ENCODE results near the gene CD151.

- TF ChIP-seq SMC3 (IDR thresholded peaks at IDR 0.05; ENCODE audit: low read depth, low read length) (no peak), EP300 (IDR thresholded peaks at IDR 0.05; ENCODE audit: borderline replicate concordance in 1 of 2, low read depth in 1 of 2, low read length in 1 of 2) (no peak), RAD21 (IDR thresholded peaks at IDR 0.05; ENCODE audit: low read length) (no peak), CTCF (IDR thresholded peaks at IDR 0.05) (no peak), IRF3 (IDR thresholded peaks at IDR 0.05; ENCODE audit: low read depth, low read length) (no peak), MAX (IDR thresholded peaks at IDR 0.05; ENCODE audit: low read depth) (no peak), FOXM1 (IDR thresholded peaks at IDR 0.05; ENCODE audit: low read depth) (no peak), JUND (IDR thresholded peaks at IDR 0.05) (no peak), RCOR1 (IDR thresholded peaks at IDR 0.05; ENCODE audit: low read length) (no peak), YY1 (IDR thresholded peaks at IDR 0.05; ENCODE audit: low read depth) (no peak), TEAD4 (IDR thresholded peaks at IDR 0.05; ENCODE audit: borderline replicate concordance, insufficient read depth) (no peak)
- TF ChIP-seq, protein P1, sequence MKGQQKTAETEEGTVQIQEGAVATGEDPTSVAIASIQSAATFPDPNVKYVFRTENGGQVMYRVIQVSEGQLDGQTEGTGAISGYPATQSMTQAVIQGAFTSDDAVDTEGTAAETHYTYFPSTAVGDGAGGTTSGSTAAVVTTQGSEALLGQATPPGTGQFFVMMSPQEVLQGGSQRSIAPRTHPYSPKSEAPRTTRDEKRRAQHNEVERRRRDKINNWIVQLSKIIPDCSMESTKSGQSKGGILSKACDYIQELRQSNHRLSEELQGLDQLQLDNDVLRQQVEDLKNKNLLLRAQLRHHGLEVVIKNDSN (IDR thresholded peaks at IDR 0.05; ENCODE audit: borderline replicate concordance, low read depth), result no peak
- TF ChIP-seq, protein P2, sequence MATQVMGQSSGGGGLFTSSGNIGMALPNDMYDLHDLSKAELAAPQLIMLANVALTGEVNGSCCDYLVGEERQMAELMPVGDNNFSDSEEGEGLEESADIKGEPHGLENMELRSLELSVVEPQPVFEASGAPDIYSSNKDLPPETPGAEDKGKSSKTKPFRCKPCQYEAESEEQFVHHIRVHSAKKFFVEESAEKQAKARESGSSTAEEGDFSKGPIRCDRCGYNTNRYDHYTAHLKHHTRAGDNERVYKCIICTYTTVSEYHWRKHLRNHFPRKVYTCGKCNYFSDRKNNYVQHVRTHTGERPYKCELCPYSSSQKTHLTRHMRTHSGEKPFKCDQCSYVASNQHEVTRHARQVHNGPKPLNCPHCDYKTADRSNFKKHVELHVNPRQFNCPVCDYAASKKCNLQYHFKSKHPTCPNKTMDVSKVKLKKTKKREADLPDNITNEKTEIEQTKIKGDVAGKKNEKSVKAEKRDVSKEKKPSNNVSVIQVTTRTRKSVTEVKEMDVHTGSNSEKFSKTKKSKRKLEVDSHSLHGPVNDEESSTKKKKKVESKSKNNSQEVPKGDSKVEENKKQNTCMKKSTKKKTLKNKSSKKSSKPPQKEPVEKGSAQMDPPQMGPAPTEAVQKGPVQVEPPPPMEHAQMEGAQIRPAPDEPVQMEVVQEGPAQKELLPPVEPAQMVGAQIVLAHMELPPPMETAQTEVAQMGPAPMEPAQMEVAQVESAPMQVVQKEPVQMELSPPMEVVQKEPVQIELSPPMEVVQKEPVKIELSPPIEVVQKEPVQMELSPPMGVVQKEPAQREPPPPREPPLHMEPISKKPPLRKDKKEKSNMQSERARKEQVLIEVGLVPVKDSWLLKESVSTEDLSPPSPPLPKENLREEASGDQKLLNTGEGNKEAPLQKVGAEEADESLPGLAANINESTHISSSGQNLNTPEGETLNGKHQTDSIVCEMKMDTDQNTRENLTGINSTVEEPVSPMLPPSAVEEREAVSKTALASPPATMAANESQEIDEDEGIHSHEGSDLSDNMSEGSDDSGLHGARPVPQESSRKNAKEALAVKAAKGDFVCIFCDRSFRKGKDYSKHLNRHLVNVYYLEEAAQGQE (IDR thresholded peaks at IDR 0.05; ENCODE audit: low read depth, low read length), result no peak
- TF ChIP-seq, protein P3, sequence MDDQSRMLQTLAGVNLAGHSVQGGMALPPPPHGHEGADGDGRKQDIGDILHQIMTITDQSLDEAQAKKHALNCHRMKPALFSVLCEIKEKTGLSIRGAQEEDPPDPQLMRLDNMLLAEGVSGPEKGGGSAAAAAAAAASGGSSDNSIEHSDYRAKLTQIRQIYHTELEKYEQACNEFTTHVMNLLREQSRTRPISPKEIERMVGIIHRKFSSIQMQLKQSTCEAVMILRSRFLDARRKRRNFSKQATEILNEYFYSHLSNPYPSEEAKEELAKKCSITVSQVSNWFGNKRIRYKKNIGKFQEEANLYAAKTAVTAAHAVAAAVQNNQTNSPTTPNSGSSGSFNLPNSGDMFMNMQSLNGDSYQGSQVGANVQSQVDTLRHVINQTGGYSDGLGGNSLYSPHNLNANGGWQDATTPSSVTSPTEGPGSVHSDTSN (IDR thresholded peaks at IDR 0.05), result no peak
Measured at GRCh38 chr11:802018-802617, 30.6 kb upstream of the CD151 start.

Data from SK-N-SH (cell line).